Astrocyte (in vitro differentiated cells and primary cell): ENCODE data around the gene POU2F2. TPM values are rescaled to one million over a fixed set of nuclear protein-coding genes. Genes with fewer than 3 reads are reported as not detected.

Experiments
- DNase-seq: peaks from one replicate; pipeline ENCODE4 v3.0.0-alpha.2; 2010; ENCODE audit warnings: low read depth
- FAIRE-seq: peaks from 2 replicates; lab custom pipeline; 2011; peaks lifted over from hg19 to GRCh38; lab: Jason Lieb, UNC
- H2AFZ ChIP-seq: 2 replicates; pipeline ENCODE4 v1.6.0; 2012; ENCODE audit warnings: low read depth, low read length, inconsistent platforms
- H3K27ac ChIP-seq: 2 replicates; pipeline ENCODE4 v1.5.1; 2011; ENCODE audit warnings: low read depth, low read length, inconsistent platforms
- H3K27me3 ChIP-seq: 2 replicates; pipeline ENCODE4 v1.6.0; 2011; ENCODE audit warnings: low read length, inconsistent platforms; ENCODE audit not compliant: insufficient read depth
- H3K36me3 ChIP-seq: 2 replicates; pipeline ENCODE4 v1.5.1; 2011; ENCODE audit warnings: low read length, inconsistent platforms; ENCODE audit not compliant: insufficient read depth
- H3K4me1 ChIP-seq: 2 replicates; pipeline ENCODE4 v1.5.1; 2011; ENCODE audit warnings: low read length, inconsistent platforms; ENCODE audit not compliant: insufficient read depth
- H3K4me2 ChIP-seq: 2 replicates; pipeline ENCODE4 v1.6.0; 2012; ENCODE audit warnings: low read length, inconsistent platforms
- H3K4me3 ChIP-seq: 2 replicates; pipeline ENCODE4 v1.5.1; 2011; ENCODE audit warnings: low read depth, mild to moderate bottlenecking, low read length, inconsistent platforms; ENCODE audit not compliant: insufficient read depth
- H3K79me2 ChIP-seq: 2 replicates; pipeline ENCODE4 v1.6.0; 2012; ENCODE audit warnings: mild to moderate bottlenecking, low read length, inconsistent platforms; ENCODE audit not compliant: insufficient read depth
- H3K9ac ChIP-seq: 2 replicates; pipeline ENCODE4 v1.6.0; 2012; ENCODE audit warnings: mild to moderate bottlenecking, low read length, inconsistent platforms
- H3K9me3 ChIP-seq: 2 replicates; pipeline ENCODE4 v1.5.1; 2012; ENCODE audit warnings: low read depth, mild to moderate bottlenecking, low read length, inconsistent platforms; ENCODE audit not compliant: insufficient read depth
- H4K20me1 ChIP-seq: 2 replicates; pipeline ENCODE4 v1.6.0; 2012; ENCODE audit warnings: low read length, inconsistent platforms; ENCODE audit not compliant: insufficient read depth
- H3K27ac Mint-ChIP-seq: one replicate; pipeline ENCODE4 v1.8.0; 2021; ENCODE audit warnings: mild to moderate bottlenecking, mixed read lengths; ENCODE audit not compliant: unreplicated experiment
- H3K27me3 Mint-ChIP-seq: one replicate; pipeline ENCODE4 v1.8.0; 2021; ENCODE audit warnings: low read depth, mixed read lengths; ENCODE audit not compliant: unreplicated experiment
- H3K36me3 Mint-ChIP-seq: one replicate; pipeline ENCODE4 v1.8.0; 2021; ENCODE audit warnings: low read depth, mixed read lengths; ENCODE audit not compliant: unreplicated experiment
- H3K4me1 Mint-ChIP-seq: one replicate; pipeline ENCODE4 v1.8.0; 2021; ENCODE audit warnings: low read depth, mixed read lengths; ENCODE audit not compliant: unreplicated experiment
- H3K4me3 Mint-ChIP-seq: one replicate; pipeline ENCODE4 v1.8.0; 2021; ENCODE audit warnings: mild to moderate bottlenecking, moderate library complexity, mixed read lengths; ENCODE audit not compliant: unreplicated experiment
- H3K9me3 Mint-ChIP-seq: one replicate; pipeline ENCODE4 v1.8.0; 2021; ENCODE audit warnings: mild to moderate bottlenecking, mixed read lengths; ENCODE audit not compliant: unreplicated experiment
- CTCF ChIP-seq: IDR thresholded peaks from 2 replicates; pipeline ENCODE4 v1.5.1; 2011; ENCODE audit warnings: low read depth, mild to moderate bottlenecking, inconsistent platforms, low read length, moderate library complexity; ENCODE audit not compliant: insufficient read depth
- EZH2 ChIP-seq: IDR thresholded peaks from 2 replicates; pipeline ENCODE4 v1.6.1; 2012; ENCODE audit warnings: mild to moderate bottlenecking, low read length, inconsistent platforms; ENCODE audit not compliant: insufficient read depth
- total RNA-seq: library from RNA; stranded (reverse); gene quantifications from 2 replicates; pipeline ENCODE4 v1.2.1, GENCODE V29; 2021

The POU2F2 gene
- total RNA-seq, 1 donor from 2014 or later = 8.3 TPM

- no peak for DNase-seq
- Histone ChIP-seq H3K9ac (peak overlapping the region; percentile 30), H3K4me1 (no peaks in the 10 kb centered on the region), H3K9me3 (no peaks in the 10 kb centered on the region), H3K4me3 (no peak overlapping the region), H2AFZ (peak overlapping the region; percentile 45), H3K27me3 (peaks cover 60% of the 10 kb centered on the region), H3K79me2 (no peaks in the 10 kb centered on the region), H3K4me2 (peak overlapping the region; percentile 100), H3K27ac (no peak overlapping the region), H3K36me3 (no peaks in the 10 kb centered on the region), H4K20me1 (peaks cover 20% of the 10 kb centered on the region)
- H3K36me3 Mint-ChIP-seq = no peaks in the 10 kb centered on the region
- no peak overlapping the region for H3K27ac Mint-ChIP-seq
- H3K27me3 Mint-ChIP-seq = peaks cover 58% of the 10 kb centered on the region
- TF ChIP-seq CTCF = no peak
- no peak for TF ChIP-seq EZH2
- no peaks in the 10 kb centered on the region for H3K9me3 Mint-ChIP-seq
- H3K4me3 Mint-ChIP-seq = no peak overlapping the region
- H3K4me1 Mint-ChIP-seq = peaks cover 7% of the 10 kb centered on the region
- FAIRE-seq = no peak
Measured at GRCh38 chr19:42177686-42178019, 45.4 kb upstream of the POU2F2 start.

- DNase-seq = peak; percentile 72
- no peak for FAIRE-seq
- peak overlapping the region; percentile 30 for H3K9ac ChIP-seq
- peaks cover 7% of the 10 kb centered on the region for H3K4me1 Mint-ChIP-seq
- H3K9me3 ChIP-seq = no peaks in the 10 kb centered on the region
- no peak overlapping the region for H3K4me3 Mint-ChIP-seq
- no peak overlapping the region for H3K27ac Mint-ChIP-seq
- peaks cover 58% of the 10 kb centered on the region for H3K27me3 Mint-ChIP-seq
- H3K27me3 ChIP-seq = peaks cover 55% of the 10 kb centered on the region
- peaks cover 20% of the 10 kb centered on the region for H4K20me1 ChIP-seq
- peak overlapping the region; percentile 100 for H3K4me2 ChIP-seq
- no peaks in the 10 kb centered on the region for H3K36me3 Mint-ChIP-seq
- TF ChIP-seq CTCF = no peak
- peak; percentile 9 for TF ChIP-seq EZH2
- no peaks in the 10 kb centered on the region for H3K36me3 ChIP-seq
- no peak overlapping the region for H3K27ac ChIP-seq
- H2AFZ ChIP-seq = peak overlapping the region; percentile 45
- H3K4me1 ChIP-seq = no peaks in the 10 kb centered on the region
- H3K4me3 ChIP-seq = no peak overlapping the region
- H3K9me3 Mint-ChIP-seq = no peaks in the 10 kb centered on the region
- H3K79me2 ChIP-seq = no peaks in the 10 kb centered on the region
Measured at GRCh38 chr19:42176990-42177685, 44.9 kb upstream of the POU2F2 start.

- Histone ChIP-seq H3K79me2 (no peaks in the 10 kb centered on the region), H4K20me1 (peaks cover 20% of the 10 kb centered on the region), H2AFZ (peak overlapping the region; percentile 78), H3K4me3 (peak overlapping the region; percentile 55), H3K36me3 (no peaks in the 10 kb centered on the region), H3K27me3 (peaks cover 52% of the 10 kb centered on the region), H3K4me2 (peak overlapping the region; percentile 100), H3K4me1 (no peaks in the 10 kb centered on the region), H3K9ac (peak overlapping the region; percentile 70), H3K27ac (no peak overlapping the region), H3K9me3 (no peaks in the 10 kb centered on the region)
- DNase-seq = peak; percentile 8
- peaks cover 7% of the 10 kb centered on the region for H3K4me1 Mint-ChIP-seq
- TF ChIP-seq CTCF (no peak), EZH2 (peak; percentile 1)
- no peak overlapping the region for H3K27ac Mint-ChIP-seq
- H3K36me3 Mint-ChIP-seq = no peaks in the 10 kb centered on the region
- H3K27me3 Mint-ChIP-seq = peaks cover 58% of the 10 kb centered on the region
- peak overlapping the region; percentile 84 for H3K4me3 Mint-ChIP-seq
- no peak for FAIRE-seq
- no peaks in the 10 kb centered on the region for H3K9me3 Mint-ChIP-seq
Measured at GRCh38 chr19:42176649-42176989, 44.4 kb upstream of the POU2F2 start.
